Measurements from ENCODE around the gene GIMAP8. TPM values are rescaled to one million over a fixed set of nuclear protein-coding genes. Genes with fewer than 3 reads are reported as not detected.

The GIMAP8 gene
- total RNA-seq, 1 donor from 2014 or later: 9.6 TPM

DNA sequence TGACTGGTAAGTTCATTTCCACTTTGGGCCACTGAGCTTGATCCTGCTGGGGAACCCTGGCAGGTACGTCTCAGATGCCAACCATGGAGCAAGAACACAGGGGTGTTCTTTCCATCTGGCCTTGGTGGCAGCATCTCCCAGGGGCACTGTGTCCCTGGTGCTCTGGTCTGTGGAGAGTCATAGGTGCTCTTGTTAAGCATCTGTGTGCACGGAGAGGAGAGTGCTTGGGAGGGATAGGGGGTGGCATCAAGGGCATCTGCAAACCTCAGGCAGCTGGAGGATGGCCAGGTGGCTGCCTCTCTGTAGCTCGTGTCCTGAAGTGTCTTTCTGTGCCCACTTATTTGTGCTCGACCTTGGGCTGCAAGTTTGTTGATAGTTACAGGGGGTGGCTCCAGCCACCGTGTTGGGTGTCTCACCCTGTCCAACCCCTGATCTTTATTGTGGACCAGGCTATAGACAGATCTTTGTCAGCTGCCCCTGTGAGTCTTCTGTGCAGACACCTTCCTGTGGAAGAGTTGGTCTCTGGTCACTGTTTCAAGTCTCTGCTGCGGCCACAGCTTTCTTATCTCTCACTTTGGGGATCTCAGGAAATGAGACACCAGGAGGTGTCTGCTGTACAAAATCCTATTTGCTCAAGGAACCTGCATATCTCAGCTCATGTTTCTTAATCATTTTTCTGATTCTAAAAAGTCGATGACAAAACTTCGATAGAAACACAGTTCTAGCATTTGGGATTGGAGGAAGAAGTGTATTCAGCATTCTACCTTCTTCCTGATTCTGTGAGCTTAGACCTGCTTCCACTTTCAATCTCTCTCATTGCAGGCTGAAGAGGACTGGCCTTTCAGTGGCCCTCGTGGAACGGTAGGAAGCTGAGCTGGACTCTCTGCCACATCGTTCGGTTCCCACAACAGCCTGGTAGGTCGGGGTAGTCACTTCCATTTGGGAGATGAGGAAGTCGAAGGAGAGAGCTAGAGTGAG lies 17.2 kb upstream of the GIMAP8 start:
- TF ChIP-seq, protein P1, sequence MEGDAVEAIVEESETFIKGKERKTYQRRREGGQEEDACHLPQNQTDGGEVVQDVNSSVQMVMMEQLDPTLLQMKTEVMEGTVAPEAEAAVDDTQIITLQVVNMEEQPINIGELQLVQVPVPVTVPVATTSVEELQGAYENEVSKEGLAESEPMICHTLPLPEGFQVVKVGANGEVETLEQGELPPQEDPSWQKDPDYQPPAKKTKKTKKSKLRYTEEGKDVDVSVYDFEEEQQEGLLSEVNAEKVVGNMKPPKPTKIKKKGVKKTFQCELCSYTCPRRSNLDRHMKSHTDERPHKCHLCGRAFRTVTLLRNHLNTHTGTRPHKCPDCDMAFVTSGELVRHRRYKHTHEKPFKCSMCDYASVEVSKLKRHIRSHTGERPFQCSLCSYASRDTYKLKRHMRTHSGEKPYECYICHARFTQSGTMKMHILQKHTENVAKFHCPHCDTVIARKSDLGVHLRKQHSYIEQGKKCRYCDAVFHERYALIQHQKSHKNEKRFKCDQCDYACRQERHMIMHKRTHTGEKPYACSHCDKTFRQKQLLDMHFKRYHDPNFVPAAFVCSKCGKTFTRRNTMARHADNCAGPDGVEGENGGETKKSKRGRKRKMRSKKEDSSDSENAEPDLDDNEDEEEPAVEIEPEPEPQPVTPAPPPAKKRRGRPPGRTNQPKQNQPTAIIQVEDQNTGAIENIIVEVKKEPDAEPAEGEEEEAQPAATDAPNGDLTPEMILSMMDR (IDR thresholded peaks at IDR 0.05): no peak
- no peak for TF ChIP-seq POLR2A (IDR thresholded peaks at IDR 0.05)
- no peak for TF ChIP-seq POLR2AphosphoS5 (IDR thresholded peaks at IDR 0.05; ENCODE audit: insufficient read depth in 1 of 2, low read depth in 1 of 2)
- Histone ChIP-seq H3K27ac (no peak overlapping the region), H3K4me1 (peaks cover 9% of the 10 kb centered on the region), H3K27me3 (no peaks in the 10 kb centered on the region), H3K4me3 (no peak overlapping the region), H3K36me3 (no peaks in the 10 kb centered on the region), H3K9me3 (no peaks in the 10 kb centered on the region)
- peak in 1 of 2 donors; percentile 81 for DNase-seq (ENCODE audit: extremely low spot score in 2 of 2)
- intact Hi-C loops (cut with DNase I): no loop called here

DNA sequence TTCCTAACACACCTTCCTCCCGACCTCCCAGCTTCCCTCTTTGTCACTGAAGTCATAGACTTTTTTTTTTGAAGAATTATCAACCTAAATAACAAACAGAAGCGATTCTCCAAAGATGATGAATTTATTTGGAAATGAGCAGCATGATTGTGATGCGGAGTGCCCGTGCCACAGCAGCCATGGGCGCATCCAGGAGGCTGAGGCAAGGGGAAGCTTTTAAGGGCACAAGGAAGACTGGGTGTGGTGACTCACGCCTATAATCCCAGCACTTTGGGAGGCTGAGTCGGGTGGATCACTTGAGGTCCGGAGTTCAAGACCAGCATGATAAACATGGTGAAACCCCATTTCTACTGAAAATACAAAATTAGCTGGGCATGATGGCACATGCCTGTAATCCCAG lies 16.2 kb upstream of the GIMAP8 start:
- TF ChIP-seq, protein P1 (IDR thresholded peaks at IDR 0.05): no peak
- TF ChIP-seq POLR2AphosphoS5 (IDR thresholded peaks at IDR 0.05; ENCODE audit: insufficient read depth in 1 of 2, low read depth in 1 of 2) (no peak), POLR2A (IDR thresholded peaks at IDR 0.05) (no peak)
- Histone ChIP-seq H3K27ac (no peak overlapping the region), H3K27me3 (no peaks in the 10 kb centered on the region), H3K36me3 (no peaks in the 10 kb centered on the region), H3K9me3 (no peaks in the 10 kb centered on the region), H3K4me1 (peaks cover under 1% of the 10 kb centered on the region), H3K4me3 (no peak overlapping the region)
- DNase-seq (ENCODE audit: extremely low spot score in 2 of 2): peak in 1 of 2 donors; percentile 77
- intact Hi-C loops (cut with DNase I): no loop called here

DNA sequence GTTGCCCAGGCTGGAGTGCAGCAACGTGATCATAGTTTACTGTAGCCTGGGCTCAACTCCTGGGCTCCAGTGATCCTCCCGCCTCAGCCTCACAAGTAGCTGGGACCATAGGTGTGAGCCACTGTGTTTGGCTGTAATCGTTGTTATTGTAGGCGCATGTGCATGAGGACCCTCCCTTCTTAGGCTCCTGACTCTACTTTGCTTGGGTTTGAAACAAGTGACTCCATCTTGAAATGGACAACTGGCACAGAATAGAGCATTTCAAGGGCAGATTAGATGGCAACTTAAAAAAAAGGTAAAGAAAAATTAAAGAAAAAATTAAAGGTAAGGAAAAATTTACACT lies 15.4 kb upstream of the GIMAP8 start:
- Histone ChIP-seq H3K36me3 (no peaks in the 10 kb centered on the region), H3K4me1 (no peaks in the 10 kb centered on the region), H3K27ac (no peak overlapping the region), H3K27me3 (no peaks in the 10 kb centered on the region), H3K4me3 (no peak overlapping the region), H3K9me3 (no peaks in the 10 kb centered on the region)
- DNase-seq (ENCODE audit: extremely low spot score in 2 of 2): no peak
- TF ChIP-seq, protein P1 (IDR thresholded peaks at IDR 0.05): no peak
- TF ChIP-seq POLR2A (IDR thresholded peaks at IDR 0.05): no peak
- TF ChIP-seq POLR2AphosphoS5 (IDR thresholded peaks at IDR 0.05; ENCODE audit: insufficient read depth in 1 of 2, low read depth in 1 of 2): no peak
- intact Hi-C loops (cut with DNase I): no loop called here

DNA sequence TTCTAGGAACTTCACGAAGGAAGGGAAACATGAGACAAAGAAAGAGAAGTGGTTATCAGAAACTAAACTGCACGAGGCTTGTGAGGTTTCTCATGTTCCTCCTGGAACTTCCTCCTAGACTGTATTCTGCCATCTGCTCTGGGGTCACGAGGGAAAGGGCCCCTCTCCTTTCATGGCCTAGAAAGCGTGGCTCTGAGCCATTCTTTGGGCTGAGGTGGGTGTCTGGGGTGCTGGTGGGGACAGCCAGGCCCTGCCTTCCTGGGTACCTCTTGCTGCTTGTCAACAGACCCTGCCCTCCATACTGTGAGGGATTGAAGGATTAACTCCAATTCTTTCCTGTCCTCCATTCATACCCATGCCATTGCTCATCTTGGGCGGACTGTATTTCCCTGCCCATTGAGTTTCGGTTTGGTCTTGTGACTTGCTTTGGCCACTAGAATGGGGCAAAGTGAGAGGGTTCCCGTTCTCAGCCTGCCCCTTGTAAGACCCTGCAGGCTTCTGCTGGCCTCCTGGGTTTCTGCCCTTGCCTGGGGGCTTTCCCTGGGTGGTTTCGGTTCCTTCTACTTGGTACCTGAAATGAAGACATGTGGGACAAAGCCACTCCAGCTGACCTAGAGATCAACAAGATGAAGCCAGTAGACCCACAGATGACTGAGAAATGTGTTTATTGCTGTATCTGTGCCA lies 14.9 kb upstream of the GIMAP8 start:
- DNase-seq (ENCODE audit: extremely low spot score in 2 of 2): no peak
- H3K9me3 ChIP-seq: no peaks in the 10 kb centered on the region
- H3K27ac ChIP-seq: no peak overlapping the region
- H3K36me3 ChIP-seq: no peaks in the 10 kb centered on the region
- H3K27me3 ChIP-seq: no peaks in the 10 kb centered on the region
- no peaks in the 10 kb centered on the region for H3K4me1 ChIP-seq
- intact Hi-C loops (cut with DNase I): no loop called here
- no peak for TF ChIP-seq POLR2AphosphoS5 (IDR thresholded peaks at IDR 0.05; ENCODE audit: insufficient read depth in 1 of 2, low read depth in 1 of 2)
- TF ChIP-seq, protein P1 (IDR thresholded peaks at IDR 0.05): no peak
- no peak for TF ChIP-seq POLR2A (IDR thresholded peaks at IDR 0.05)
- no peak overlapping the region for H3K4me3 ChIP-seq

Data from vagina (tissue), 2 donors.